Vagina (tissue), 2 donors: ENCODE measurements around the gene CHST11. TPM values are rescaled to one million over a fixed set of nuclear protein-coding genes. Genes with fewer than 3 reads are reported as not detected.

Experiments used
- DNase-seq, 2 donors: peaks; one replicate each; pipeline ENCODE4 v3.0.0-alpha.2; 2017; ENCODE audit errors: extremely low spot score in 2 of 2
- H3K27ac ChIP-seq: fragments of 200-600 bp; sonication (generic); one replicate; pipeline ENCODE4 v1.5.1; 2019
- H3K27me3 ChIP-seq: fragments of 200-600 bp; sonication (generic); one replicate; pipeline ENCODE4 v1.5.1; 2019
- H3K36me3 ChIP-seq, 2 donors: fragments of 200-600 bp; sonication (generic); one replicate each; pipeline ENCODE4 v1.5.1; 2017 to 2019
- H3K4me1 ChIP-seq: fragments of 200-600 bp; sonication (generic); one replicate; pipeline ENCODE4 v1.5.1; 2019
- H3K4me3 ChIP-seq, 2 donors: fragments of 200-600 bp; sonication (generic); 1 replicate in 1 of 2; 2 replicates in 1 of 2; pipeline ENCODE4 v1.5.1; 2016 to 2019
- H3K9me3 ChIP-seq: fragments of 200-600 bp; sonication (generic); one replicate; pipeline ENCODE4 v1.5.1; 2019
- CTCF ChIP-seq, 3 experiments: fragments of 450-650 bp in 2 of 3; fragments of 200-600 bp in 1 of 3; sonication (generic) in 1 of 3; IDR thresholded peaks; one replicate each; pipeline ENCODE4 v1.5.1; 2017 to 2019; ENCODE audit warnings: antibody characterized with exemption in 3 of 3, mild to moderate bottlenecking in 2 of 3, moderate library complexity in 2 of 3
- POLR2A ChIP-seq, 2 donors: fragments of 450-650 bp; IDR thresholded peaks; one replicate each; pipeline ENCODE4 v1.6.1; 2017; ENCODE audit warnings: antibody characterized with exemption in 2 of 2, mild to moderate bottlenecking in 2 of 2, moderate library complexity in 2 of 2
- POLR2AphosphoS5 ChIP-seq, 2 donors: sonication (generic); formaldehyde crosslinking; IDR thresholded peaks; one replicate each; pipeline ENCODE4 v1.9.0; 2017; ENCODE audit warnings: antibody characterized with exemption in 2 of 2, mild to moderate bottlenecking in 2 of 2, low read depth in 1 of 2; ENCODE audit not compliant: insufficient read depth in 1 of 2
- intact Hi-C: fragments of 100-400 bp; cut with DNase I; formaldehyde crosslinking; loops from one replicate; pipeline ENCODE4 v1.15.1; 2023
- total RNA-seq: library from RNA; depleted of rRNA; stranded (reverse); fragments of >200 nt; gene quantifications from one replicate; pipeline ENCODE4 v1.2.3, GENCODE V29; 2016

The CHST11 gene
- total RNA-seq, 1 donor from 2014 or later = 40.0 TPM

GRCh38 chr12:104565606-104566243 is 109.0 kb downstream of the CHST11 start:
- Histone ChIP-seq H3K4me3 (no peak overlapping the region), H3K9me3 (no peaks in the 10 kb centered on the region), H3K4me1 (no peaks in the 10 kb centered on the region), H3K27me3 (no peaks in the 10 kb centered on the region), H3K36me3 (no peaks in the 10 kb centered on the region), H3K27ac (no peak overlapping the region)
- no peak for TF ChIP-seq POLR2AphosphoS5 (IDR thresholded peaks at IDR 0.05; ENCODE audit: insufficient read depth in 1 of 2, low read depth in 1 of 2)
- no peak for TF ChIP-seq POLR2A (IDR thresholded peaks at IDR 0.05)
- TF ChIP-seq CTCF (IDR thresholded peaks at IDR 0.05) = no peak
- intact Hi-C loops = no loop called here
- no peak for DNase-seq

GRCh38 chr12:104566244-104566993 is 109.7 kb downstream of the CHST11 start:
- Histone ChIP-seq H3K9me3 (no peaks in the 10 kb centered on the region), H3K36me3 (no peaks in the 10 kb centered on the region), H3K27me3 (no peaks in the 10 kb centered on the region), H3K27ac (no peak overlapping the region), H3K4me1 (no peaks in the 10 kb centered on the region), H3K4me3 (no peak overlapping the region)
- TF ChIP-seq POLR2A (IDR thresholded peaks at IDR 0.05) (no peak), CTCF (IDR thresholded peaks at IDR 0.05) (no peak), POLR2AphosphoS5 (IDR thresholded peaks at IDR 0.05; ENCODE audit: insufficient read depth in 1 of 2, low read depth in 1 of 2) (no peak)
- no peak for DNase-seq
- intact Hi-C loops = no loop called here

GRCh38 chr12:104567832-104568486 is 111.2 kb downstream of the CHST11 start:
- no peaks in the 10 kb centered on the region for H3K27me3 ChIP-seq
- TF ChIP-seq CTCF (IDR thresholded peaks at IDR 0.05) = no peak
- TF ChIP-seq POLR2A (IDR thresholded peaks at IDR 0.05) = no peak
- TF ChIP-seq POLR2AphosphoS5 (IDR thresholded peaks at IDR 0.05; ENCODE audit: insufficient read depth in 1 of 2, low read depth in 1 of 2) = no peak
- no peaks in the 10 kb centered on the region for H3K4me1 ChIP-seq
- H3K9me3 ChIP-seq = no peaks in the 10 kb centered on the region
- no peak for DNase-seq
- H3K27ac ChIP-seq = no peak overlapping the region
- intact Hi-C loops = no loop called here
- H3K36me3 ChIP-seq = no peaks in the 10 kb centered on the region
- H3K4me3 ChIP-seq = no peak overlapping the region

- H3K36me3 ChIP-seq = no peaks in the 10 kb centered on the region
- DNase-seq = no peak
- H3K4me1 ChIP-seq = no peaks in the 10 kb centered on the region
- H3K9me3 ChIP-seq = no peaks in the 10 kb centered on the region
- TF ChIP-seq CTCF (IDR thresholded peaks at IDR 0.05) (no peak), POLR2AphosphoS5 (IDR thresholded peaks at IDR 0.05; ENCODE audit: insufficient read depth in 1 of 2, low read depth in 1 of 2) (no peak), POLR2A (IDR thresholded peaks at IDR 0.05) (no peak)
- H3K27ac ChIP-seq = no peak overlapping the region
- no peaks in the 10 kb centered on the region for H3K27me3 ChIP-seq
- intact Hi-C loops = no loop called here
- H3K4me3 ChIP-seq = no peak overlapping the region
Observed at GRCh38 chr12:104568487-104568868, 111.7 kb downstream of the CHST11 start.
